H9 (cell line): ENCODE results near the gene KCNAB1. TPM values are rescaled to one million over a fixed set of nuclear protein-coding genes. Genes with fewer than 3 reads are reported as not detected.
A peak's percentile ranks its signal among the peaks of the same experiment; 100 is the strongest.
"Not testable (repeated sequence)": the region's sequence is repeated elsewhere in the genome, so short reads cannot be mapped to it uniquely, and the experiment has no call there.

Experiments
- DNase-seq: peaks from one replicate; pipeline ENCODE4 v3.0.0-alpha.2; 2017
- H2AFZ ChIP-seq: one replicate; pipeline ENCODE4 v1.6.1; 2013; ENCODE audit warnings: mild to moderate bottlenecking, low read length, control low read depth, moderate library complexity
- H2AK5ac ChIP-seq: 2 replicates; pipeline ENCODE4 v1.6.1; 2013; ENCODE audit warnings: low read length, control low read depth, mixed read lengths; ENCODE audit not compliant: insufficient read length
- H2BK120ac ChIP-seq: one replicate; pipeline ENCODE4 v1.6.1; 2013; ENCODE audit warnings: low read depth, mild to moderate bottlenecking, low read length, control low read depth, inconsistent platforms; ENCODE audit not compliant: poor library complexity, severe bottlenecking
- H2BK12ac ChIP-seq: 2 replicates; pipeline ENCODE4 v1.6.1; 2013; ENCODE audit warnings: low read length, control low read depth, mixed read lengths, low read depth; ENCODE audit not compliant: insufficient read length
- H2BK15ac ChIP-seq: 2 replicates; pipeline ENCODE4 v1.6.1; 2013; ENCODE audit warnings: low read depth, low read length, control low read depth
- H2BK20ac ChIP-seq: one replicate; pipeline ENCODE4 v1.6.1; 2013; ENCODE audit warnings: low read depth, mild to moderate bottlenecking, low read length, control low read depth, inconsistent platforms; ENCODE audit not compliant: poor library complexity, severe bottlenecking
- H2BK5ac ChIP-seq: 2 replicates; pipeline ENCODE4 v1.6.1; 2013; ENCODE audit warnings: low read length, control low read depth, mixed read lengths; ENCODE audit not compliant: insufficient read length
- H3K14ac ChIP-seq: 2 replicates; pipeline ENCODE4 v1.6.1; 2013; ENCODE audit warnings: low read length, control low read depth; ENCODE audit not compliant: insufficient read depth
- H3K18ac ChIP-seq: 2 replicates; pipeline ENCODE4 v1.6.1; 2013; ENCODE audit warnings: low read depth, mild to moderate bottlenecking, mixed read lengths, low read length, control low read depth; ENCODE audit not compliant: insufficient read length
- H3K23ac ChIP-seq: 2 replicates; pipeline ENCODE4 v1.6.1; 2013; ENCODE audit warnings: low read length, control low read depth, mixed read lengths, low read depth; ENCODE audit not compliant: insufficient read length
- H3K23me2 ChIP-seq: 2 replicates; pipeline ENCODE4 v1.6.1; 2013; ENCODE audit warnings: low read depth, mild to moderate bottlenecking, mixed read lengths, low read length, control low read depth; ENCODE audit not compliant: insufficient read length, poor library complexity, severe bottlenecking
- H3K27ac ChIP-seq: 2 replicates; pipeline ENCODE4 v1.5.1; 2013; ENCODE audit warnings: low read length, control low read depth, mixed read lengths, low read depth; ENCODE audit not compliant: insufficient read length
- H3K27me3 ChIP-seq: 2 replicates; pipeline ENCODE4 v1.6.1; 2013; ENCODE audit warnings: low read length, control low read depth, inconsistent platforms; ENCODE audit not compliant: insufficient read depth
- H3K4ac ChIP-seq: 2 replicates; pipeline ENCODE4 v1.6.1; 2013; ENCODE audit warnings: low read depth, mild to moderate bottlenecking, control low read depth, inconsistent platforms, low read length, moderate library complexity
- H3K4me1 ChIP-seq: 2 replicates; pipeline ENCODE4 v1.6.1; 2013; ENCODE audit warnings: low read length, control low read depth, inconsistent platforms; ENCODE audit not compliant: insufficient read depth
- H3K4me2 ChIP-seq: 2 replicates; pipeline ENCODE4 v1.6.1; 2013; ENCODE audit warnings: low read length, control low read depth, mixed read lengths; ENCODE audit not compliant: insufficient read length, insufficient read depth
- H3K56ac ChIP-seq: 2 replicates; pipeline ENCODE4 v1.6.1; 2013; ENCODE audit warnings: low read depth, mild to moderate bottlenecking, mixed read lengths, low read length, control low read depth; ENCODE audit not compliant: insufficient read length
- H3K79me1 ChIP-seq: 2 replicates; pipeline ENCODE4 v1.6.1; 2013; ENCODE audit warnings: low read depth, mild to moderate bottlenecking, moderate library complexity, low read length, control low read depth, inconsistent platforms; ENCODE audit not compliant: insufficient read depth, poor library complexity, severe bottlenecking
- H3K79me2 ChIP-seq: 2 replicates; pipeline ENCODE4 v1.6.1; 2013; ENCODE audit warnings: low read length, control low read depth, inconsistent platforms; ENCODE audit not compliant: insufficient read depth
- H3K9ac ChIP-seq: 2 replicates; pipeline ENCODE4 v1.6.1; 2013; ENCODE audit warnings: low read length, control low read depth, mixed read lengths; ENCODE audit not compliant: insufficient read length; ENCODE audit errors: extremely low read depth
- H3K9me3 ChIP-seq: one replicate; pipeline ENCODE4 v1.6.1; 2013; ENCODE audit warnings: low read depth, low read length, inconsistent platforms; ENCODE audit not compliant: control insufficient read depth
- H3T11ph ChIP-seq: one replicate; pipeline ENCODE4 v1.6.1; 2013; ENCODE audit warnings: mild to moderate bottlenecking, low read length, control low read depth, inconsistent platforms
- H4K20me1 ChIP-seq: one replicate; pipeline ENCODE4 v1.6.1; 2013; ENCODE audit not compliant: control insufficient read depth, insufficient read length, insufficient read depth
- H4K5ac ChIP-seq: 2 replicates; pipeline ENCODE4 v1.6.1; 2013; ENCODE audit warnings: low read depth, mild to moderate bottlenecking, mixed read lengths, low read length, control low read depth; ENCODE audit not compliant: insufficient read length
- H4K8ac ChIP-seq: replicated peaks from 2 replicates; pipeline ENCODE4 v1.6.1; 2013; ENCODE audit warnings: low read length, control low read depth, mixed read lengths, low read depth; ENCODE audit not compliant: insufficient read length
- H4K91ac ChIP-seq: 2 replicates; pipeline ENCODE4 v1.6.1; 2013; ENCODE audit warnings: low read depth, mild to moderate bottlenecking, moderate library complexity, mixed read lengths, low read length, control low read depth; ENCODE audit not compliant: insufficient read length
- H3K27ac Mint-ChIP-seq, 3 experiments: 2 replicates in 2 of 3; 3 replicates in 1 of 3; pipeline ENCODE4 v1.8.0; 2020 to 2021; ENCODE audit warnings: mixed read lengths in 3 of 3, mild to moderate bottlenecking in 1 of 3, moderate library complexity in 1 of 3
- H3K27me3 Mint-ChIP-seq: 2 replicates; pipeline ENCODE4 v1.8.0; 2021; ENCODE audit warnings: low read depth, mild to moderate bottlenecking, moderate library complexity, mixed read lengths
- H3K36me3 Mint-ChIP-seq, 3 experiments: 2 replicates in 2 of 3; 3 replicates in 1 of 3; pipeline ENCODE4 v1.8.0; 2020 to 2021; ENCODE audit warnings: low read depth in 3 of 3, mixed read lengths in 3 of 3; ENCODE audit not compliant: insufficient read depth in 1 of 3
- H3K4me1 Mint-ChIP-seq, 2 experiments: 2 replicates each; pipeline ENCODE4 v1.8.0; 2020; ENCODE audit warnings: mixed read lengths in 2 of 2
- H3K4me3 Mint-ChIP-seq, 2 experiments: 2 replicates in 1 of 2; 3 replicates in 1 of 2; pipeline ENCODE4 v1.8.0; 2020 to 2021; ENCODE audit warnings: mild to moderate bottlenecking in 2 of 2, mixed read lengths in 2 of 2, moderate library complexity in 1 of 2
- H3K9me3 Mint-ChIP-seq, 2 experiments: 2 replicates in 1 of 2; 3 replicates in 1 of 2; pipeline ENCODE4 v1.8.0; 2020; ENCODE audit warnings: mild to moderate bottlenecking in 2 of 2, mixed read lengths in 2 of 2, moderate library complexity in 1 of 2
- WGBS: extraction: QIAGEN DNeasy Blood & Tissue Kit; methylation state at CpG from one replicate; pipeline ENCODE4 v1.1.7; 2013; ENCODE audit warnings: missing lambda C conversion rate, low lambda C conversion rate, mixed read lengths; ENCODE audit not compliant: insufficient read length; ENCODE audit errors: extremely low coverage; 5-methylcytosine and 5-hydroxymethylcytosine counted together
- total RNA-seq: library from RNA; stranded (reverse); gene quantifications from 2 replicates; pipeline ENCODE4 v1.2.1, GENCODE V29; 2021
- TF ChIP-seq, protein P1 (sequence below): fragments of 200-600 bp; sonication (generic); conservative IDR thresholded peaks from 3 replicates; pipeline ENCODE4 v1.8.0; 2021; ENCODE audit warnings: antibody characterized with exemption, mild to moderate bottlenecking

KCNAB1 gene
- total RNA-seq, 1 experiment from 2014 or later, result 3.7 TPM

DNA sequence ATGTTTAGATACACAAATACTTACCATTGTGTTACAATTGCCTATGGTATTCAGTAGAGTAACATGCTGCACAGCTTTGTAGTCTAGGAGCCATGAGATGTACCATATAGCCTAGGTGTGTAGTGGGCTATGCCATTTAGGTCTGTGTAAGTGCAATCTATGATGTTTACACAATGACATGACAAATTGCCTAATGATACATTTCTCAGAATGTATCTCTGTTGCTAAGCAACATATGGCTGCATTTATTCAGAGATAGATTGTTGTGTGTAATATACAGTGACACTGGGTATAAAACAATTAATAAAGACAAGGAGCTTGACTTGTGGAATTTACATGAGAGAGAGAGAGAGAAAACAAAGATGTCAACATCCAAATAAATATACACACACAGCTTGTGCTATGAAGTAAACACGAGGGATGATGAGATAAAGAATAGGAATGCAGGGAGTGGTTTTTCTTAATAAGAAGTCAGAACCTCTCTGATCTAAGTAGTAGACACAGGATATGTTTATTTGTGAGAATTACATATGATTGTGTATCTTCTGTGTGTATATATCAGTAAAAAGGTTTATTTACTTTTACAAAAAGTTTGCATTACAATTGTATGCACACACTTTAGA lies 110.0 kb downstream of the KCNAB1 start:
- Histone ChIP-seq H3T11ph (no peak overlapping the region), H4K91ac (no peak overlapping the region), H2BK5ac (no peak overlapping the region), H4K5ac (no peak overlapping the region), H2BK20ac (no peak overlapping the region), H4K8ac (no peak overlapping the region), H2BK120ac (no peak overlapping the region), H2BK12ac (no peak overlapping the region), H4K20me1 (no peaks in the 10 kb centered on the region), H3K4me2 (no peak overlapping the region), H3K18ac (no peak overlapping the region), H3K23me2 (no peaks in the 10 kb centered on the region), H2AFZ (no peak overlapping the region), H3K14ac (no peak overlapping the region), H3K27ac (no peak overlapping the region), H3K9ac (no peak overlapping the region), H3K23ac (no peak overlapping the region), H3K4me1 (peaks cover 7% of the 10 kb centered on the region; the same call in 1 of the 2 replicates), H3K4ac (no peak overlapping the region), H3K56ac (no peak overlapping the region), H3K27me3 (no peaks in the 10 kb centered on the region), H3K79me2 (no peaks in the 10 kb centered on the region), H2AK5ac (no peak overlapping the region), H3K79me1 (no peaks in the 10 kb centered on the region), H2BK15ac (no peak overlapping the region), H3K9me3 (no peaks in the 10 kb centered on the region)
- Mint-ChIP-seq H3K36me3 (no peaks in the 10 kb centered on the region), H3K4me3 (no peak overlapping the region), H3K27me3 (peaks cover 2% of the 10 kb centered on the region; the same call in 1 of the 2 replicates), H3K27ac (no peak overlapping the region), H3K9me3 (no peaks in the 10 kb centered on the region; a peak in 1 of 5 replicates), H3K4me1 (peaks cover 6 to 13% of the 10 kb centered on the region in 2 experiments)
- no peak for DNase-seq
- no CpG with 5 or more reads among the region's 1 CpG for WGBS
- TF ChIP-seq, protein P1, sequence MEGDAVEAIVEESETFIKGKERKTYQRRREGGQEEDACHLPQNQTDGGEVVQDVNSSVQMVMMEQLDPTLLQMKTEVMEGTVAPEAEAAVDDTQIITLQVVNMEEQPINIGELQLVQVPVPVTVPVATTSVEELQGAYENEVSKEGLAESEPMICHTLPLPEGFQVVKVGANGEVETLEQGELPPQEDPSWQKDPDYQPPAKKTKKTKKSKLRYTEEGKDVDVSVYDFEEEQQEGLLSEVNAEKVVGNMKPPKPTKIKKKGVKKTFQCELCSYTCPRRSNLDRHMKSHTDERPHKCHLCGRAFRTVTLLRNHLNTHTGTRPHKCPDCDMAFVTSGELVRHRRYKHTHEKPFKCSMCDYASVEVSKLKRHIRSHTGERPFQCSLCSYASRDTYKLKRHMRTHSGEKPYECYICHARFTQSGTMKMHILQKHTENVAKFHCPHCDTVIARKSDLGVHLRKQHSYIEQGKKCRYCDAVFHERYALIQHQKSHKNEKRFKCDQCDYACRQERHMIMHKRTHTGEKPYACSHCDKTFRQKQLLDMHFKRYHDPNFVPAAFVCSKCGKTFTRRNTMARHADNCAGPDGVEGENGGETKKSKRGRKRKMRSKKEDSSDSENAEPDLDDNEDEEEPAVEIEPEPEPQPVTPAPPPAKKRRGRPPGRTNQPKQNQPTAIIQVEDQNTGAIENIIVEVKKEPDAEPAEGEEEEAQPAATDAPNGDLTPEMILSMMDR, result no peak

DNA sequence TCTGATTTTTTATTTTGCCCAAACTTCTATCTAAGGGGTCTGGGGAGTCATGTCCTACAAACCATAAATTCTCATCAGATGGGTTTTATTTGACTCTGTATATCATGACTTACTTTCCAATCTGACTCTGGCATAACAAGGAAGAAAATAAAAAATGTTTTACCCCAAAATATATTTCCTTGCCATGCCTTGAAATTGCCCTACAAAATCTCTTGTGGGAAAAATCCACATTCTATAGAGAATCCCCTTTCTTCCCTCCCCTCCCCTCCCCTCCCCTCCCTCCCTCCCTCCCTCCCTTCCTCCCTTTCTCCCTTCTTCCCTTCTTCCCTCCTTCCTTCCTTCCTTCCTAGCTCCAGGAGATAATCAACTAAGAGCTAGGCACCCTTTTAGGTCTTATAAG lies 110.8 kb downstream of the KCNAB1 start:
- H3K18ac ChIP-seq, H3K9me3 Mint-ChIP-seq, H3K9ac ChIP-seq, H3K79me1 ChIP-seq, H3K27me3 ChIP-seq, H3K4me1 ChIP-seq, H2BK5ac ChIP-seq, H3K4me2 ChIP-seq, H2BK120ac ChIP-seq, H4K20me1 ChIP-seq, DNase-seq, H3T11ph ChIP-seq, H2AK5ac ChIP-seq, H3K36me3 Mint-ChIP-seq, H3K4me3 Mint-ChIP-seq, H3K27me3 Mint-ChIP-seq, H4K91ac ChIP-seq, H4K5ac ChIP-seq, H3K9me3 ChIP-seq, H2BK20ac ChIP-seq, H2BK12ac ChIP-seq, H3K14ac ChIP-seq, H2BK15ac ChIP-seq, H3K4ac ChIP-seq, H4K8ac ChIP-seq, H3K79me2 ChIP-seq, H3K56ac ChIP-seq, H2AFZ ChIP-seq, H3K23ac ChIP-seq, H3K27ac ChIP-seq, H3K23me2 ChIP-seq: not testable (repeated sequence)
- H3K27ac Mint-ChIP-seq, result peak overlapping the region in 1 of 3 experiments; percentile 1; a peak in 1 of 7 replicates
- H3K4me1 Mint-ChIP-seq, result peaks cover 6 to 13% of the 10 kb centered on the region in 2 experiments
